ENCODE results near the gene MAPK1IP1L. TPM values are rescaled to one million over a fixed set of nuclear protein-coding genes. Genes with fewer than 3 reads are reported as not detected.

Gene MAPK1IP1L
- total and polyA plus RNA-seq, 2 of the 13 experiments (the other 11 are each of a cell fraction or from before 2014, with no cell fraction given): 27.8 to 68.4 TPM

DNA sequence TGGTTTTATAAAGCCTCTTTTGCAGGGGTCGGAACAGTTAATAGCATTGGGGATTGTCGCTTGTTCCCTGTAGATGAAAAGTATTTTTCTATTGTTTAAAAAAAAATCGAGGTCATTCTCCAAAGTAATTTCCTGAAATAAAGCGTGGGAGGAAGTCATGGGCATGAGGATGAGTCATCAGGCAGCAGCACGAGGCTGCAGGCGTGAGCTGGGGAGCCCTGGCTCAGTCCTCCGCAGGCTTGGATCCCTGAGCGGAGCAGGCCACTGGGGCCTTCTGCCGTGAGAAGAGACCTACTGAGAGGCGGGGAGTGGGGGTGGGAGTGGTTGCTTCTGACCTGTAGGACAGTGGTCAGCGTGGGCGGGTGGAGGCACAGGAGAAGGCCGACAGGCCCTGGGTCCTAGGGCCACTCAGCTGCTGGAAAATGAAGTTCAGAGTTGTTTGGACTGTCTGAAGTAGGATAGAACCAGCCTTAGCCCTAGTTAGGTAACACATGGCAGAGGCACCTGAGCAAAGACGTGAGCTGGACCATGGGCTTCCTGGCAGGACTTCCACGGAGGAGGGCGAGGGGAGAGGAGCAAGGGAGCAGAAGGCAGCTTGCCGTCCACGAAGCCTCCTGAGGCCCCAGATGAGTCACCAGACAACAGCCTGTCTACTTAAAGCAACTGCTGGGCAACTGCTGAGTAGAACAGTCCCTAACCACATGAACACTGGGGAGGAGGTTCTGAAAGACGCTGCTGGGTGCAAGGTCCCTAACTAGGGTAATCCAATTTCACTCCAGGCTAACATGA, 56.5 kb downstream of the MAPK1IP1L start (continued):
- peak; percentile 31; the same call in 1 of the 2 replicates for TF ChIP-seq RAD21 (CRISPR knock-in tag; IDR thresholded peaks at IDR 0.05)
- no peak for TF ChIP-seq ZNF841 (CRISPR knock-in tag; IDR thresholded peaks at IDR 0.05; ENCODE audit: borderline replicate concordance)
- TF ChIP-seq ZNF253 (CRISPR knock-in tag; IDR thresholded peaks at IDR 0.05; ENCODE audit: borderline replicate concordance): no peak
- peak; percentile 67; the same call in 1 of the 2 replicates for TF ChIP-seq TARDBP (CRISPR knock-in tag; IDR thresholded peaks at IDR 0.05)
- TF ChIP-seq, protein P1, sequence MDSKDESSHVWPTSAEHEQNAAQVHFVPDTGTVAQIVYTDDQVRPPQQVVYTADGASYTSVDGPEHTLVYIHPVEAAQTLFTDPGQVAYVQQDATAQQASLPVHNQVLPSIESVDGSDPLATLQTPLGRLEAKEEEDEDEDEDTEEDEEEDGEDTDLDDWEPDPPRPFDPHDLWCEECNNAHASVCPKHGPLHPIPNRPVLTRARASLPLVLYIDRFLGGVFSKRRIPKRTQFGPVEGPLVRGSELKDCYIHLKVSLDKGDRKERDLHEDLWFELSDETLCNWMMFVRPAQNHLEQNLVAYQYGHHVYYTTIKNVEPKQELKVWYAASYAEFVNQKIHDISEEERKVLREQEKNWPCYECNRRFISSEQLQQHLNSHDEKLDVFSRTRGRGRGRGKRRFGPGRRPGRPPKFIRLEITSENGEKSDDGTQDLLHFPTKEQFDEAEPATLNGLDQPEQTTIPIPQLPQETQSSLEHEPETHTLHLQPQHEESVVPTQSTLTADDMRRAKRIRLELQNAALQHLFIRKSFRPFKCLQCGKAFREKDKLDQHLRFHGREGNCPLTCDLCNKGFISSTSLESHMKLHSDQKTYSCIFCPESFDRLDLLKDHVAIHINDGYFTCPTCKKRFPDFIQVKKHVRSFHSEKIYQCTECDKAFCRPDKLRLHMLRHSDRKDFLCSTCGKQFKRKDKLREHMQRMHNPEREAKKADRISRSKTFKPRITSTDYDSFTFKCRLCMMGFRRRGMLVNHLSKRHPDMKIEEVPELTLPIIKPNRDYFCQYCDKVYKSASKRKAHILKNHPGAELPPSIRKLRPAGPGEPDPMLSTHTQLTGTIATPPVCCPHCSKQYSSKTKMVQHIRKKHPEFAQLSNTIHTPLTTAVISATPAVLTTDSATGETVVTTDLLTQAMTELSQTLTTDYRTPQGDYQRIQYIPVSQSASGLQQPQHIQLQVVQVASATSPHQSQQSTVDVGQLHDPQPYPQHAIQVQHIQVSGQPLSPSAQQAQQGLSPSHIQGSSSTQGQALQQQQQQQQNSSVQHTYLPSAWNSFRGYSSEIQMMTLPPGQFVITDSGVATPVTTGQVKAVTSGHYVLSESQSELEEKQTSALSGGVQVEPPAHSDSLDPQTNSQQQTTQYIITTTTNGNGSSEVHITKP (CRISPR knock-in tag; IDR thresholded peaks at IDR 0.05; ENCODE audit: low read depth): 0 out of 2 replicates have a peak, but pooled peaks have one; percentile 48
- TF ChIP-seq, protein P2, sequence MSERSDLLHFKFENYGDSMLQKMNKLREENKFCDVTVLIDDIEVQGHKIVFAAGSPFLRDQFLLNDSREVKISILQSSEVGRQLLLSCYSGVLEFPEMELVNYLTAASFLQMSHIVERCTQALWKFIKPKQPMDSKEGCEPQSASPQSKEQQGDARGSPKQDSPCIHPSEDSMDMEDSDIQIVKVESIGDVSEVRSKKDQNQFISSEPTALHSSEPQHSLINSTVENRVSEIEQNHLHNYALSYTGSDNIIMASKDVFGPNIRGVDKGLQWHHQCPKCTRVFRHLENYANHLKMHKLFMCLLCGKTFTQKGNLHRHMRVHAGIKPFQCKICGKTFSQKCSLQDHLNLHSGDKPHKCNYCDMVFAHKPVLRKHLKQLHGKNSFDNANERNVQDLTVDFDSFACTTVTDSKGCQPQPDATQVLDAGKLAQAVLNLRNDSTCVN (CRISPR knock-in tag; IDR thresholded peaks at IDR 0.05; ENCODE audit: borderline replicate concordance): peak; percentile 49
- TF ChIP-seq, protein P3, sequence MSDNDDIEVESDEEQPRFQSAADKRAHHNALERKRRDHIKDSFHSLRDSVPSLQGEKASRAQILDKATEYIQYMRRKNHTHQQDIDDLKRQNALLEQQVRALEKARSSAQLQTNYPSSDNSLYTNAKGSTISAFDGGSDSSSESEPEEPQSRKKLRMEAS (IDR thresholded peaks at IDR 0.05): peak; percentile 98
- TF ChIP-seq HDAC1 (CRISPR knock-in tag; IDR thresholded peaks at IDR 0.05): peak; percentile 72
- peak; percentile 63; the same call in 1 of the 2 replicates for TF ChIP-seq ZMYM4 (CRISPR knock-in tag; IDR thresholded peaks at IDR 0.05)
- TF ChIP-seq, protein P4, sequence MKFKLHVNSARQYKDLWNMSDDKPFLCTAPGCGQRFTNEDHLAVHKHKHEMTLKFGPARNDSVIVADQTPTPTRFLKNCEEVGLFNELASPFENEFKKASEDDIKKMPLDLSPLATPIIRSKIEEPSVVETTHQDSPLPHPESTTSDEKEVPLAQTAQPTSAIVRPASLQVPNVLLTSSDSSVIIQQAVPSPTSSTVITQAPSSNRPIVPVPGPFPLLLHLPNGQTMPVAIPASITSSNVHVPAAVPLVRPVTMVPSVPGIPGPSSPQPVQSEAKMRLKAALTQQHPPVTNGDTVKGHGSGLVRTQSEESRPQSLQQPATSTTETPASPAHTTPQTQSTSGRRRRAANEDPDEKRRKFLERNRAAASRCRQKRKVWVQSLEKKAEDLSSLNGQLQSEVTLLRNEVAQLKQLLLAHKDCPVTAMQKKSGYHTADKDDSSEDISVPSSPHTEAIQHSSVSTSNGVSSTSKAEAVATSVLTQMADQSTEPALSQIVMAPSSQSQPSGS (CRISPR knock-in tag; IDR thresholded peaks at IDR 0.05): peak; percentile 38; the same call in 1 of the 2 replicates
- peak; percentile 79; the same call in 1 of the 2 replicates for TF ChIP-seq ZNF547 (CRISPR knock-in tag; IDR thresholded peaks at IDR 0.05)
- TF ChIP-seq ZMAT3 (CRISPR knock-in tag; conservative IDR thresholded peaks at IDR 0.05): peak; percentile 93
- TF ChIP-seq TRIM24 (CRISPR knock-in tag; IDR thresholded peaks at IDR 0.05): no peak
- peak; percentile 78; the same call in 1 of the 2 replicates for TF ChIP-seq SNAPC2 (CRISPR knock-in tag; IDR thresholded peaks at IDR 0.05)
- peak; percentile 86; the same call in 1 of the 2 replicates for TF ChIP-seq ZNF83 (CRISPR knock-in tag; IDR thresholded peaks at IDR 0.05; ENCODE audit: borderline replicate concordance)
- no peak for TF ChIP-seq ZNF329 (CRISPR knock-in tag; IDR thresholded peaks at IDR 0.05; ENCODE audit: low read depth)
- no peak for TF ChIP-seq ZNF17 (CRISPR knock-in tag; IDR thresholded peaks at IDR 0.05)
- 0 out of 2 replicates have a peak, but pooled peaks have one; percentile 33 for TF ChIP-seq BRD4 (CRISPR knock-in tag; IDR thresholded peaks at IDR 0.05)
- TF ChIP-seq SKI (IDR thresholded peaks at IDR 0.05; ENCODE audit: partially characterized antibody): peak; percentile 33
- peak; percentile 59; the same call in 1 of the 2 replicates for TF ChIP-seq ZNF792 (CRISPR knock-in tag; IDR thresholded peaks at IDR 0.05)
- TF ChIP-seq NR2F1 (CRISPR knock-in tag; IDR thresholded peaks at IDR 0.05): peak in 1 of 2 experiments; percentile 38; a peak in 1 of 4 replicates
- TF ChIP-seq HOXA7 (CRISPR knock-in tag; IDR thresholded peaks at IDR 0.05): no peak
- peak; percentile 80; the same call in 1 of the 2 replicates for TF ChIP-seq ZNF343 (CRISPR knock-in tag; IDR thresholded peaks at IDR 0.05)
- TF ChIP-seq ZNF383 (CRISPR knock-in tag; IDR thresholded peaks at IDR 0.05; ENCODE audit: borderline replicate concordance): no peak

All from HepG2 (cell line).